HT1080 (cell line): ENCODE results near the gene OR2AJ1. TPM values are rescaled to one million over a fixed set of nuclear protein-coding genes. Genes with fewer than 3 reads are reported as not detected.
A peak's percentile ranks its signal among the peaks of the same experiment; 100 is the strongest.

Source experiments
- DNase-seq: peaks from one replicate; pipeline ENCODE4 v3.0.0-alpha.2; 2015; ENCODE audit warnings: low read depth
- polyA plus RNA-seq, 2 experiments: library from polyadenylated mRNA; depleted of rRNA; stranded (reverse); fragments of >200 nt; gene quantifications; 2 replicates each; pipeline ENCODE4 v1.2.3, GENCODE V29; 2015
- total RNA-seq: library from RNA; depleted of rRNA; stranded (reverse); fragments of >200 nt; shearing (Covaris generic); gene quantifications from 2 replicates; pipeline ENCODE4 v1.2.3, GENCODE V29; 2014; rRNA removed

Gene OR2AJ1, protein sequence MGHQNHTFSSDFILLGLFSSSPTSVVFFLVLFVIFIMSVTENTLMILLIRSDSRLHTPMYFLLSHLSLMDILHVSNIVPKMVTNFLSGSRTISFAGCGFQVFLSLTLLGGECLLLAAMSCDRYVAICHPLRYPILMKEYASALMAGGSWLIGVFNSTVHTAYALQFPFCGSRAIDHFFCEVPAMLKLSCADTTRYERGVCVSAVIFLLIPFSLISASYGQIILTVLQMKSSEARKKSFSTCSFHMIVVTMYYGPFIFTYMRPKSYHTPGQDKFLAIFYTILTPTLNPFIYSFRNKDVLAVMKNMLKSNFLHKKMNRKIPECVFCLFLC
- not detected in 2 replicates for total RNA-seq
- not detected in 2 replicates for polyA plus RNA-seq (2015; cell fraction: cytosol; rRNA removed)
- polyA plus RNA-seq (2015; cell fraction: nucleus; rRNA removed) = not detected in 2 replicates

DNA sequence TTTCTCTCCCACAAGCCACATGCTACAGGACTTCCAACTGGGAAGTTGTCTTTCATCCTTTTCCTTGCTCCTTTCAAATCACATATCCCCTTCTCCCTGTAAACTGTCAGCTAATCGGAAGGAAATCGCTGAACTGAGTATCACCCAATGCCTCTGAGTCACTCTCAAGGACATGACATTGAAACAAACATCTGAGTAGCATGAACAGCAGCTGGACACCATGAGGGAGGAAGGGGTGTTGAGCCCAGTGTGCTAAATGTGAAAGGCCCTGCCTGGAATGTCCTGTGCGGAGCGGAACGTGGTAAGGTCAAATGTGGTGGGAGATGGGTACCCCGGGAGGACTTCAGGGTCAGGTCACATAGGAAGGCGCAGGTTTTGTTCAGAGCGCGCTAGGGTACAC, at the start of gene OR2AJ1:
OR2AJ1 (plus strand) TSS at position 22 of the 400 bp plus-strand sequence. CDS start 8,880 bp downstream, outside the sequence.
- peak; percentile 11 for DNase-seq

DNA sequence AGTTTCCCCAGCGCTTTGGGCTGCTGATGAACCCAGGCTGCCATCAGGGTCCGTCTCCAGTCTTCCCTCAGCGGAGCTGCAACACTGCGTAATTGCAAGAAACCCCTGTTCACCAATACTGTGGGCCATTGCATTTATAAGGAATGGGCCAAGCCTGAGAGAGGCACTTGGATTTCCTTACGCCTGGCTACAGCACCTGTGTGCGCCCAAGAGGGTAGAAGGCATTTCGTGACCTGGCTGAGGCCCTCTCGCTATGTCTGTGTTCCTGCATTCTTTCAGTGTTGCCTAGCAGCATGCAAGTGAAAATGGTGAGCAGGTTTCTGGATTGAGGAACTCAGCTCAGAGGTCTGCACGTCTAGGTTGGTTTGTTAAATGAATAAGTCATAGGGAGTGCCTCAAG, 41.3 kb upstream of the OR2AJ1 start:
- DNase-seq = no peak

DNA sequence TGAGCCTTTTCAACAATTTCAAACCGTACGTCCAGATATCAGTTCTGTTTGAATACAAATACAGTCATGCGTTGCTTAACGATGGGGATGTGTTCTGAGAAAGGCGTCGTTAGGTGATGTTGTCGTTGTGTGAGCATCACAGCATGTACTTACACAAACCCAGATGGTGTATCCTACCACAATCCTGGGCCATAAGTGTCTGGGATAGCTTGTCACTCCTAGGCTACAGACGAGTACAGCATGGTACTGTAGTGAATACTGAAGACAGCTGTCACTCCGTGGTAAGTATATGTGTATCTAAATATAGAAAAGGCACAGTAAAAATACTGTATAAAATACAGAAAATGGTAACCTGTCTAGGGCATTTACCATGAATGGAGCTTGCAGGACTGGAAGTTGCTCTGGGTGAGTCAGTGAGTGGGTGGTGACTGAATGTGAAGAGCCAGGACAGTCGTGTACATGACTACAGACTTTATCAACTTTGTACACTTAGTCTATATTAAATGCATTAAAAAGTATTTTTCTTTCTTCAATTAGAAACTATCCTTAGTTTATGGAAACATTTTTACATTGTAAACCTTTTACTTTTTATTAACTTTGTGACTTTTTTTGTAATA, 39.8 kb upstream of the OR2AJ1 start:
- no peak for DNase-seq

DNA sequence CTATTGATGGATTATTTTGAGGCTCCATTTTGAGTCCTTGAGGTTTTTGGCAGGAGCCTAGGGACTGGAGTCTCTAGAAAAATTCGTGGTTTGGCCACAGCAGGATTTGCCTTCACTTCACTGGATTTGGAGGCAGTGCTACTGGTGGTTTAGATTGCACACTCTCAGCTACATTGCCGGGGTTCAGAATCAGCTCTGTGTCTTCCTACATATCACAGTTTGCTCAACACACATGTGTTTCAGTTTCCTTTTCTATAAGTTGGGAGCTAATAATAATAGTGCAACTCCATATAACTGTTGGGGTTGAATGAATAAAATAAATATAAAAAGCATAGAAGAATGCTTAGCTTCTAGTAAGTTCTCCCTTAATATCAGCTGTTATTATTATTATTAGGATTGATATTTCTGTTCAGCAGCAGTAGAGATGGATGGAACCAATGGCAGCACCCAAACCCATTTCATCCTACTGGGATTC, 29.5 kb upstream of the OR2AJ1 start, which contains the start of gene OR2W3:
OR2W3 (plus strand) TSS at position 425 of the 475 bp plus-strand sequence; CDS start at position 425, 0 bp downstream.
- no peak for DNase-seq

DNA sequence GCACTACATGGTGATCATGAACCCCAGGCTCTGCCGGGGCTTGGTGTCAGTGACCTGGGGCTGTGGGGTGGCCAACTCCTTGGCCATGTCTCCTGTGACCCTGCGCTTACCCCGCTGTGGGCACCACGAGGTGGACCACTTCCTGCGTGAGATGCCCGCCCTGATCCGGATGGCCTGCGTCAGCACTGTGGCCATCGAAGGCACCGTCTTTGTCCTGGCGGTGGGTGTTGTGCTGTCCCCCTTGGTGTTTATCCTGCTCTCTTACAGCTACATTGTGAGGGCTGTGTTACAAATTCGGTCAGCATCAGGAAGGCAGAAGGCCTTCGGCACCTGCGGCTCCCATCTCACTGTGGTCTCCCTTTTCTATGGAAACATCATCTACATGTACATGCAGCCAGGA, 28.7 kb upstream of the OR2AJ1 start:
- no peak for DNase-seq

DNA sequence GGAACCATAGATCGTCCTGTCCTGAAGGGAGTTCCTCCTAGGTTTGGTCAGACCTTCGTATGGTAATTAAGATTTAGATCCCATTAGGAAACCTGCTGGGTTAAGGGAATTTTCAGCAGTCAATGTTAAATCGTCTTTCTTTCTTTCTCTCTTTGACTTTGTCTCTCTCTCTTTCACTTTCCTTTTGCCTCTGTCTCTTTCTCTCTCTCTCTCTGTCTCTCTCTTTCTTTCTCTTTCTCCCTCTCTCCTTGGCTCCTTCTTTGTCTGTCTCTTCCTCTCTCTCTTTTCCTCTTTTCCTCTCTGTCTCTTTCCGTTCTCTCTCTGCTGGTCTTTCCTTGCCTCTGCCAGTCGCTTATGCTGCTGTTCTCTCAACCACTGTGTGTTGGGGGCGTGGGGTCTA, 20.6 kb upstream of the OR2AJ1 start:
- DNase-seq = no peak

DNA sequence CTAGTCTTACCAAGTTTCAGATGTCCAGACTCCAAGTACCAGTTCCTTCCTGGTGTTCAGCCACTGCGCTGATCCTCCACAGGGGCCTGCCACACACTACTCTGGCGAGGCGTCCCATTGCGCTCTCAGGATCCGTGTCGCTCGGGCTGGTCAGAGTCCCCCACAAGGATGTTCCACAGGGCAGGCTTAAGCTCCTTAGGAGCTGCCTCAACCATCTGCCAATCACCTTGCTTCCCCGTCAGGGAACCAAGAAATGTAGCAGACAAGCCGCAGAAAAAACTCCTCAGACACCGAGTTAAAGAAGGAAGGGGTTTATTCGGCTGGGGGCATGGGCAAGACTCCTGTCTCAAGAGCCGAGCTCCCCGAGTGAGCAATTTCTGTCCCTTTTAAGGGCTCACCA, 19.5 kb upstream of the OR2AJ1 start:
- DNase-seq = no peak

DNA sequence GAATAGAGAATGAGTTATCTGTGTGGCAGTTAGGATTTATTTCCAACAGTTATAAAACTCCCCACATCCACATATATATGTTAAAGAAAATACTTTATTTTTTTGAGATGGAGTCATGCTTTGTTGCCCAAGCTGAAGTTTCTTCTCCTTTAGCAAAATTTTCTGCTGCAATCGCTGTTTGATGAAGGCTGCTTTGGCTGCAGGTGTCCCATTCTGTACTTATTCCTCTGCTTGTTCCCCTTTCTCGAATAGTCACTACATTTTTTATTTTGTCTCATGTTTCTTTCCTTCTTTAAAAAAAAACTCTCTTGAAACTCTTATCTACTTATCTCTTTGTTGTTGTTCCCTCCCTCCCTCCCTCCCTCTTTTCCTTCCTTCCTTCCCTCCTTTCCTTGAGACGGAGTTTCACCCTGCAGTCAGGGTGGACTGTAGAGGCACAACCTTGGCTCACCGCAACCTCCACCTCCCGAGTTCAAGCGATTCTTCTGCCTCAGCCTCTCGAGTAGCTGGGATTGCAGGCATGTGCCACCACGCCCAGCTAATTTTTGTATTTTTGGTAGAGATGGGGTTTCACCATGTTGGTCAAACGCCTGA, 18.7 kb upstream of the OR2AJ1 start:
- no peak for DNase-seq

DNA sequence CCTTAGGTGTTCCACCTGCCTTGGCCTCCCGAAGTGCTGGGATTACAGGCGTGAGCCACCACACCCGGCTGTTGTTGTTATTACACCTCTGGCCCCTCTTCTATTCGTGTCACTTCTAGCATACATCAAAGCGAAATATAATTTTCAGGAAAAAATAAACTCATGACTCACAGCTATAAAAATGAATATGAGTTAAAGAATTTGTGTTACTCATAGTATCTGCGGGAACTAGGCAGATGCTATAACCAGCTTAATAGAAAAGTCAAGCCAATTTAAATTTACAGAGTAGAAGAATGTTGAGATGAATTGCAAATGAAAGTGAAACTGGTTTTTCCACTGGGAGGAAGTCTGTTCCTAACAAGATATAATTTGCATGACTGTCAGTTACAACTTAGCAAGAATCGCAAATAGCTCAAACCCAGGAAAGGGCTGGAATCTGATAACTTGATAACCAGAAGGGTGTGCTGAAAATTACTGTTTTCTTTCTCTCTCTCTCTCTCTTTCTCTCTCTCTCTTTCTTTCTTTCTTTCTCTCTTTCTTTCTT, 18.1 kb upstream of the OR2AJ1 start:
- DNase-seq = peak; percentile 76

DNA sequence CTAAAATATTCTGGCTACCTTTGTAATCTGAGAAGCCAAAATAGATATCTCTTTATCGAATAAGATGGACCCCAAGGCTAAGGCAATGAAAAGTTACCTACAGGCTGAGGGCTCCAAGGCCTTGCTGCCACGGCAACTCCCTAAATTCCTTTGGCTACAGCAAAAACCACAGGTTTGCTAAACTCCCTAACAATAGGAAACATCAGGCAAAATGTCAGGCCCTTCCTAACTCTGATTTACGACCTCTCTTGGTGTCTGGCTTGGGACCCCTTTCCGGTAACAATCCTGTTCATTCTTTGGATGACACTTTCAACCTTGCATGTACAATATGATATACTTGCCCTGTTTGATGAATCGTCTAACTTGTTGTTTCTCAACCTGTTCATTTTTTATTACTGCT, 15.9 kb upstream of the OR2AJ1 start:
- DNase-seq = no peak

DNA sequence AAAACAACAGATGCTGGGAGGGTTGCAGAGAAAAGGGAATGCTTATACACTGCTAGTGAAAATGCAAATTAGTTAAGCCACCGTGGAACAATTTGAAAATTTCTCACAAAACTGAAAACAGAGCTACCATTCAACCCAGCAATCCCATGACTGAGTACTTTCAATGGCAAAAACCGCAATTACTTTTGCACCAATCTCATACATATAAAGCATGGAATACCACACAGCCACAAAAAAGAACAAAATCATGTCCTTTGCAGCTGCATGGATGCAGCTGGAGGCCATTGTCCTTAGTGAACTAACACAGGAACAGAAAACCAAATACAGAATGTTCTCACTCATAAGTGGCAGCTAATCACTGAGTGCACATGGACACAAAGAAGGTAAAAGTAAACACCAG, 10.9 kb upstream of the OR2AJ1 start:
- no peak for DNase-seq

DNA sequence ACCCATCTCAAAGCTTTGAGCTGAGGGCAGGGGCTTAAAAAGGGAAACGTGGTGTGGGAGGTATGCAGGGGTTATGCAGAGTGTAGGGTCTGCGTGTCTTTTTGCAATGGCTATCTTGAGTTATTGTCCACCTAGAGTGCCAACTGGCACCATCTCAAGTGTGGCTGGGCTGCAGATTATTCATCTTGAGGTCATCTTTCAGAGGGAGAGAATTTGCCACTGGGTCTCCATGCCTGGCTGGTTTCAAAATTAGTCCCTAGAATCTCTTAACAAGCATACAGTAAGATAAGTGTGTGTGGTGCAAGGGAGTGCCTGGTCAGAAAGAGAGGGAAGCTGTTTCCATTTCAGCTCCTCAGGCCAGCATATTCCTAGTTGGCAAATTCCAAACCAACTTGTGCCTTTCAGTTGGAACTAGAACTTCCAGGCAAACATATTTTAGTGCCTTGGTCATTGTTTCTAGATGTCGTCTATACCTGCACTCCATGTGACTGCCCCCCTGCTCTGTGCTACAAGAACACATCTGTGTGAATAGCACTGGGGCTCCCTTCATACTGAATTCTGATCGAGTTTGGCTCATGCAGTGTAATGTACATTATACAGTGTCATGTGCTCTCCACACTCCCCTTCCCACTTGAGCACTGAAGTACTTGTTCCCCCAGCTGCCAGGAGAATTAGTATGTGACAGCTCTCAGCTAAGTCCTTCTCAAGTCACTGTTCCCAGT, 9.6 kb upstream of the OR2AJ1 start:
- peak; percentile 21 for DNase-seq

DNA sequence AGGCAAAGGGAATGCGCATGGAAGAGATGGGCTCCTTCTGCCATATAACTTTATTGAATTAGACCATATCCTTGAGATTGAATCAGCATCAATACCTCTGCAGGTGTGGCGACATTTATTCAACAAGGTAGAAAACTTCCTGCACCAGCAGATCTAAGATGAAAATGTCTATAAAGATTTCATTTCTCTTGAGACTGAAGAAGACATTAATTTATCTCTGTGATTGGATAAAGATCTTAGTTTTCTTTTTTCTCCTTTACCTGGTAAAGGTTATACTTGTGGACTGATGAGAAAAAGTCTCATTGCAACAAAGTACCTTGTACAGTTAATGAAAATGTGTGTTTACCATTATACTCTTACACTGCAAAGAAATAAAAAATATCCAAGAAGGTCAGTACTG, 4.7 kb upstream of the OR2AJ1 start, which contains the start of gene OR2T8:
OR2T8 (plus strand) TSS at position 301 of the 400 bp plus-strand sequence. CDS start 766 bp downstream, outside the sequence.
- no peak for DNase-seq

DNA sequence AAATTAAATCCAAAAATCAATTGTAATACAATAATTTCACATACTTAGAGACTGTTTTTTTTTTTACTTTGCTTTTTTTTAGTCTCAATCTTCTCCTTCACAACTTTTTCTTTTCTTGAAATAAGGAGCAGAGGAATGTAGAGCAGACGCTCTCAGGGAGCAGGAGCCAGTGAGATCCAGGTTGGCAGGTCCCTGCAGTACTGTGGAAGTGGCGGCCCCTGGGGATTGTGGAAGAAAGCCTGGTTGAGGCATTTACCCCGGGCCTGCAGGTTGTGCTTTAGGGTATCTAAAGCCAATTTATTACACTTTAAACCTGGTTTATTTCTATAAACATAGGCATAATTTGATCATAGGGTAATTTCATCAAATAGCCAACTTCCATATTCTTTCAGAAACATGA, 748 bp upstream of the OR2AJ1 start:
- no peak for DNase-seq

DNA sequence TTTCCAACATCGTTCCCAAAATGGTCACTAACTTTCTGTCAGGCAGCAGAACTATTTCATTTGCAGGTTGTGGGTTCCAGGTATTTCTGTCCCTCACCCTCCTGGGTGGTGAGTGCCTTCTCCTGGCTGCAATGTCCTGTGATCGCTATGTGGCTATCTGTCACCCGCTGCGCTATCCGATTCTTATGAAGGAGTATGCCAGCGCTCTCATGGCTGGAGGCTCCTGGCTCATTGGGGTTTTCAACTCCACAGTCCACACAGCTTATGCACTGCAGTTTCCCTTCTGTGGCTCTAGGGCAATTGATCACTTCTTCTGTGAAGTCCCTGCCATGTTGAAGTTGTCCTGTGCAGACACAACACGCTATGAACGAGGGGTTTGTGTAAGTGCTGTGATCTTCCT, 9.3 kb downstream of the OR2AJ1 start:
- DNase-seq = no peak

DNA sequence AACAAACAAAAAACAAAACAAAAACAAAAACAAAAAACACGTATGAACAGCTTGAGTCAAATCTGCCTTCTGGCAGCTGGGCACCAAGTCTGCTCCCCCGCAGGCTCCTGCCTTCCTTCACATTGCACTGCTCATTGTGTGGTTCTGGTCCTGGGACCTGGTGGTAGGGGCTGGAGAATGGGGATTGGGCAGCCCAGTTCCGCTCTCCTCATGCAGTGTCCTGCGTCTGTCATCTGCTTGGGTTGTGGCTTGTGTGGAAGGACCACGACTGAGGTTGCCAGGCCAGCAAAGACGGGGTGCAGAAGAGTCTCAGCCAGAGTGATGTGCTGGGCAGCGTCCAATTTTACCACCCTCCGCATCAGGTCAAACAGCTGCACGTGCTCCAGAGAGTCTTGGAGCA, 11.1 kb downstream of the OR2AJ1 start:
- no peak for DNase-seq

DNA sequence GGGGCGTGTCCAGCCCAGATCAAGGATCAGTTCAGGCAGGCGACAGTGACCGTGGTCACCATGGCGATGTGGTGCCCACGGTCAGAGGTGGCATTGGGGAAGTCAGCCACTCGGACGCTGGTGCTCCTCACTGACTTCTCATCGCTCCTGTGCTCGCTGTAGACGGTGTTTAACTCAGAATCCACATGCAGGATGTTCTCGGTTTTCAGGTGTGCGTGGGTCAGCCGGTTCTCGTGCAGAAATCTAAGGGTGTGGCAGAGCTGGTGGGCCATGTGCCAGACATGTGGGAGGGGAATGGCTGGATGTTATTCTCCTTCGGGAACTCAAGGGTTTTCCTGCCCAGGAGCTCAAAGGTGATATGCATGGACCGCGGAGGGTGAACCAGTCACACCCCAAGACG, 11.7 kb downstream of the OR2AJ1 start:
- DNase-seq = no peak

DNA sequence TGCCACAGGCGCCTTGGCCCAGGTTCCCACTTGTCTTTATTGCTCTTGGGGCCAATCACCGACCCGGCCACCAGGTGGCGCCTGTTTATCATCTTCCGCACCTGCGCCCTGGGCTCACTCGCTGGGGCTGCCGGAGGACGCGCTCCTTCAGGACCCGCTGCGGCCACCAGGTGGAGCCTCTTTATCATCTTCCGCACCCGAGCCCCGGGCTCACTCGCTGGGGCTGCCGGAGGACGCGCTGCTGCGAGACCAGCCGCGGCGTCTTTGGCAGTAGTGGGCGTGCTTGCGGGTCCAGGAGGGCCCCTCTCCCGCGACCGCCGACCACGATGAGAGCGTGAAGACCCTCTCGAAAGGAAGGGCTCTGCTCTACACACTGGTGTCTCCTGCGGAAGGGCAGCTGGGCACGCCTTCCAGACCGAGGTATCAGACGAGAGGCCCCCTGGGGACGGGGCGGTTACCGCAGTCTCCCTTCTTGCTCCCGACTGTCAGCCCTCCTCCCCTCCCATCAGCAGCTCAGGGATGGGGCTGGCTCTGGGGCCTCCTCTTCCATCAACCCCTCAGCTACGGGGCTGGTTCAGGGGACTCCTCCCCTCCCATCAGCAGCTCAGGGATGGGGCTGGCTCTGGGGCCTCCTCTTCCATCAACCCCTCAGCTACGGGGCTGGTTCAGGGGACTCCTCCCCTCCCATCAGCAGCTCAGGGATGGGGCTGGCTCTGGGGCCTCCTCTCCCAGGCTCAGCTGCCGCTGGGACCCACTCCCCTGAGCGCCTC, 12.5 kb downstream of the OR2AJ1 start:
- DNase-seq = peak; percentile 95

DNA sequence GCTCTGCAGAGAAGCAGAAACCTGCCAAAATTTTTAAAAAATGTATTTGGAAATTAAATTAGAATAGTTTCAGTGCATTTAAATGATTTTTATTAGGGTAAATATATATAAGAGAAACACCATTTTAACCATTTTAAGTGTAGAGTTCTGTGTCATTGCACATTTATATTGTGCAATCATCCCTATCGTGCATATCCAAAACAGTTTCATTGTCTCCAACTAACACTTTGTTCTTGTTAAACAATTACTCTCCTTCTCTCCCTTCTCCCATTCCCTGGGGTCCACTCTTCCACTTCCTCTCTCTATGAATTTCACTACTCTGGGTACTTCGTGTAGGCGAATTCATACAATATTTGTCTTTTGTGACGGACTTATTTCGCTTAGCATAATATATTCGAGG, 17.9 kb downstream of the OR2AJ1 start:
- DNase-seq = no peak

DNA sequence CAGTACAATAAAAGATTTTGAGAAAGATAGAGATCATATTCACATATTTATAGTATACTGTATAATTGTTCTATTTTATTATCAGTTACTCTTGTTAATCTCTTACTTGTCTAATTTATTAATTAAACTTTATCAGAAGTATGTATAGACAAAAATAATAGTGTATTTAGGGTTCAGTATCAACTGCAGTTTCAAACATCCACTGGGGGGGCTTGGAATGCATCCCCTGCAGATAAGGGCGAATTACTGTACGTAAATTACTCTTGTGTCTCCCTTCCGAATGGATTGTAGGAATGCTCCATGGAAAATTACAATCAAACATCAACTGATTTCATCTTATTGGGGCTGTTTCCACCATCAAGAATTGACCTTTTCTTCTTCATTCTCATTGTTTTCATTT, 23.9 kb downstream of the OR2AJ1 start, which contains the start of gene OR2L8:
OR2L8 (plus strand) TSS at position 301 of the 400 bp plus-strand sequence; CDS start at position 301, 0 bp downstream.
- DNase-seq = no peak
